T-cell (primary cell): ENCODE results near the gene FRMD7. TPM values are rescaled to one million over a fixed set of nuclear protein-coding genes. Genes with fewer than 3 reads are reported as not detected.

Source experiments
- ATAC-seq, 4 experiments: fragments of 200-7000 bp in 3 of 4; fragments of 150-1000 bp in 1 of 4; cut with Tn5 transposase; replicated peaks in 1 of 4; 1 replicate in 3 of 4; 2 replicates in 1 of 4; pipeline ENCODE4 v1.10.0; 2021; ENCODE audit warnings: moderate library complexity in 3 of 4, mild to moderate bottlenecking in 2 of 4, moderate number of reproducible peaks in 1 of 4
- CTCF ChIA-PET, 2 donors: fragments of 300-600 bp; sonication (Branson Sonifier 250); formaldehyde crosslinking; loops; one replicate each; lab custom pipeline; 2022; ENCODE audit warnings: antibody characterized with exemption in 2 of 2; lab: Charles Lee
- POLR2A ChIA-PET, 2 donors: fragments of 300-600 bp; sonication (Branson Sonifier 250); formaldehyde crosslinking; loops; one replicate each; lab custom pipeline; 2022; ENCODE audit warnings: antibody characterized with exemption in 2 of 2; lab: Charles Lee
- DNase-seq, 35 experiments: peaks; one replicate each; pipeline versions ENCODE4 v3.0.0 to v3.0.0-alpha.2; 2013 to 2023
- H3K27ac ChIP-seq: one replicate; pipeline ENCODE4 v1.5.1; 2013; ENCODE audit warnings: low read length
- H3K27me3 ChIP-seq, 2 experiments: replicated peaks in 1 of 2; 1 replicate in 1 of 2; 2 replicates in 1 of 2; pipeline versions ENCODE4 v1.6.1 to v1.7.0; 2013; ENCODE audit warnings: low read length in 1 of 2, mixed read lengths in 1 of 2; ENCODE audit not compliant: control insufficient read depth in 2 of 2, insufficient read depth in 2 of 2; ENCODE audit errors: extremely low read depth in 1 of 2
- H3K36me3 ChIP-seq, 2 donors: 1 replicate in 1 of 2; 2 replicates in 1 of 2; pipeline versions ENCODE4 v1.6.1 to v1.7.0; 2013; ENCODE audit warnings: low read length in 1 of 2; ENCODE audit not compliant: control insufficient read depth in 2 of 2, insufficient read depth in 1 of 2; ENCODE audit errors: extremely low read depth in 1 of 2
- H3K4me1 ChIP-seq, 2 experiments: 1 replicate in 1 of 2; 2 replicates in 1 of 2; pipeline versions ENCODE4 v1.6.1 to v1.7.0; 2013; ENCODE audit warnings: low read length in 2 of 2, mixed read lengths in 1 of 2; ENCODE audit not compliant: insufficient read depth in 2 of 2, control insufficient read depth in 1 of 2; ENCODE audit errors: extremely low read depth in 1 of 2
- H3K4me3 ChIP-seq, 2 donors: 1 replicate in 1 of 2; 2 replicates in 1 of 2; pipeline versions ENCODE4 v1.5.1 to v1.7.0; 2013; ENCODE audit warnings: mild to moderate bottlenecking in 2 of 2, low read length in 1 of 2, moderate library complexity in 1 of 2; ENCODE audit not compliant: control insufficient read depth in 1 of 2; ENCODE audit errors: extremely low read depth in 1 of 2
- H3K9me3 ChIP-seq: 2 replicates; pipeline ENCODE4 v1.7.0; 2013
- H3K27ac Mint-ChIP-seq, 2 donors: one replicate each; pipeline ENCODE4 v1.8.0; 2020 to 2021; ENCODE audit warnings: mild to moderate bottlenecking in 2 of 2, mixed read lengths in 2 of 2
- H3K27me3 Mint-ChIP-seq, 2 donors: one replicate each; pipeline ENCODE4 v1.8.0; 2021 to 2022; ENCODE audit warnings: mixed read lengths in 2 of 2
- H3K36me3 Mint-ChIP-seq: one replicate; pipeline ENCODE4 v1.8.0; 2021; ENCODE audit warnings: mixed read lengths
- H3K4me1 Mint-ChIP-seq, 3 donors: one replicate each; pipeline ENCODE4 v1.8.0; 2020 to 2022; ENCODE audit warnings: mixed read lengths in 3 of 3, mild to moderate bottlenecking in 1 of 3
- H3K4me3 Mint-ChIP-seq, 3 donors: one replicate each; pipeline ENCODE4 v1.8.0; 2020 to 2022; ENCODE audit warnings: mild to moderate bottlenecking in 3 of 3, mixed read lengths in 3 of 3, moderate library complexity in 3 of 3
- H3K9me3 Mint-ChIP-seq, 3 donors: one replicate each; pipeline ENCODE4 v1.8.0; 2020 to 2022; ENCODE audit warnings: mixed read lengths in 3 of 3
- WGBS: methylation state at CpG from one replicate; pipeline ENCODE4 v1.1.5; 2013; ENCODE audit warnings: missing lambda C conversion rate; ENCODE audit not compliant: insufficient coverage; 5-methylcytosine and 5-hydroxymethylcytosine counted together
- total RNA-seq, 35 experiments: library from RNA in 6 of 35; stranded (reverse) in 6 of 35; fragments of 120-200 nt in 1 of 35; gene quantifications; one replicate each; pipeline versions ENCODE4 v1.2.1 to v1.2.4 and lab custom pipeline; 2013 to 2026

FRMD7 gene
- total RNA-seq, 5 donors from 2014 or later (not counting 1 experiment from before 2014, with no cell fraction given): not detected

DNA sequence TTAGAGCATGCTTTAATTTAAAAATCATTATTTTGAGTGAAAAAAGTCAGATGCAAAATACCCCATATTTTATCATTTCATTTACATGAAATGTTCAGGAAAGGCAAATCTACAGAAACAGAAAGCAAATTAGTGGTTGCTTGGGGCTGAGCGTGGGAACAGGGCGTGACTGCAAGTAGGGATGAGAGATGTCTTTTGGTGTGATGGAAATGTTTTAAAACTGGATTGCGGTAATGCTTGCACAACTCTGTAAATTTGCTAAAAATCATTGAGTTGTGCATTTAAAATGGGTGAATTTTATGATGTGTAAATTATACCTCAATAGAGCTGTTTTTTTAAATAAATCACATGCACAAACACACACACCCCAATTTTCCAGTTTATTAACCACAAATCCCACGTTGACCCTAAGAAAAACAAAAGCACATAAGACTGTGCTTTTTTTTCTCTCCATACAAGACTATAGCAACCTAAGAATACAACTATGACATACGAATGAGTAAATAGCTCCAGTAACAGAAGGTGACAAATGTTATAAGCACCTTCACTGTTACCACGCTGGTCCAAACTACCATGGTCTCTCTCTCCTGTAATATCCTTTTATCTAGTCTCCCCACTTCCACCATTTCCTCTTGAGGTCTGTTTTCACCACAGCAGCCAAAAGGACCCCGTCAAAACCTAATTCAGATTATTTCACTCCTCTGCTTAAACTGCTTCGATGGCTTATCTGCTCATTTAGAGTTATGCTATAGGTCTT lies 37.2 kb downstream of the FRMD7 start:
- H3K4me1 ChIP-seq: no peaks in the 10 kb centered on the region
- CTCF ChIA-PET: no interaction called here
- Mint-ChIP-seq H3K4me1 (peaks cover 0 to 9% (median 2%) of the 10 kb centered on the region in 3 donors), H3K4me3 (no peak overlapping the region), H3K27me3 (peaks cover 4 to 42% of the 10 kb centered on the region in 2 donors), H3K9me3 (no peaks in the 10 kb centered on the region), H3K36me3 (no peaks in the 10 kb centered on the region), H3K27ac (no peak overlapping the region)
- H3K9me3 ChIP-seq: no peaks in the 10 kb centered on the region
- H3K4me3 ChIP-seq: no peak overlapping the region
- no CpG with 5 or more reads among the region's 8 CpGs for WGBS
- ATAC-seq: no peak
- POLR2A ChIA-PET: no interaction called here
- H3K27me3 ChIP-seq: no peaks in the 10 kb centered on the region
- no peak for DNase-seq
- H3K36me3 ChIP-seq: no peaks in the 10 kb centered on the region
- no peak overlapping the region for H3K27ac ChIP-seq

DNA sequence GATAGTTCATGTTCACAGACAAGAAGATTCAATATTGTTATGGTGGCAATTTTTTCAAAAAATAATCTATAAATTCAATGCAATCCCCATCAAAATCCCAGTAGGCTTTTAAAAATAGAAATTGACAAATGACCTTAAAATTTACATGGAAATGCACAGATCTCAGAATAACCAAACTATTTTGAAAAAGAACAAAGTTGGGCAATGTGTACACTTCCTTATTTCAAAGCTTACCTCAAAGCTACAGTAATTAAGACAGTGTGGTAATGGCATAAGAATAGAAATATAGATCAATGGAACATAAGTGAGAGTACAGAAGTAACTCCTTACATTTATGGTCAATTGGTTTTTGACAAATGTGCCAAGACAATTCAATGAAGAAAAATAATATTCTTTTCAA lies 39.0 kb downstream of the FRMD7 start:
- POLR2A ChIA-PET: no interaction called here
- no peaks in the 10 kb centered on the region for H3K36me3 ChIP-seq
- H3K4me1 ChIP-seq: no peaks in the 10 kb centered on the region
- H3K4me3 ChIP-seq: no peak overlapping the region
- no peaks in the 10 kb centered on the region for H3K9me3 ChIP-seq
- no peak overlapping the region for H3K27ac ChIP-seq
- no peaks in the 10 kb centered on the region for H3K27me3 ChIP-seq
- Mint-ChIP-seq H3K9me3 (no peaks in the 10 kb centered on the region), H3K4me1 (peaks cover 0 to 9% (median 2%) of the 10 kb centered on the region in 3 donors), H3K27me3 (peaks cover 4 to 50% of the 10 kb centered on the region in 2 donors), H3K27ac (no peak overlapping the region), H3K36me3 (no peaks in the 10 kb centered on the region), H3K4me3 (no peak overlapping the region)
- ATAC-seq (no peak), DNase-seq (no peak)
- CTCF ChIA-PET: no interaction called here

DNA sequence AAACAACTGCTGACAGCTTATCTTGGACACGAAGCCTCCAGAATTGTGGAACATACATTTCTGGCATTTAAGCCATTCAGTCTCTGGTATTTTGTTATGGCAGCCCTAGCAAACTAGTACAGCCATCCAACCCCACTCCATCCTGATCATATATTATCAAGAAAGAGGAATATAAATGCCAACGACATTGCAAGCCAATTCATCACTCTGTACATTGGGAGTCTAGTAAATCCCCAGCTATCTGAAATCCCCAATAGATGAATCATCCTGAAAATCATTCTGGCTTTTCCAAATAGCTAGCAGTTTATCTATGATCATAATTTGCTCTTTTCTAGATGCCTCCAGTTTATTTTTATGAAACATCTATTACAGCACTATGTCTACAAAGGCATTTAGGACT lies 41.1 kb downstream of the FRMD7 start:
- H3K4me1 Mint-ChIP-seq: peaks cover 0 to 9% (median 2%) of the 10 kb centered on the region in 3 donors

DNA sequence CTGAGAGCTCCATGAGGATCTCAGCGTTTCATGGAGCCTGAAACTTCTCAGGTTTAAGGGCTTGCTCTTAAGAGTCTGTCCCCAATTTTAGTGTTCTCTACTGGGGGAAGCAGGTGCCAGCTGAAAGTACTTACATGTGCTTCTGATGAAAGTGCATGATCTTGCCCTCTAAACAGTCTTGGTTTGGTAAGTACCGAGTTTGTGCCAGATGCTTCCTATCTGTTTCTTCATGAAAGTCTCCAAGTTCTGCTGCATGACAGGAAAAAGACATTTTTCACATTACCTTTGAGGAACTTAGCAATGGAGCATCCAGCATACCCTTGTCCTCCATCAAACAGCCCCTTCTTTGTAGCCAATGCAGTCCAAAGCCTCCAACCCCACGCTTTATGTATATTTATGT lies 42.0 kb downstream of the FRMD7 start:
- DNase-seq: no peak
- ATAC-seq: no peak
- CTCF ChIA-PET: no interaction called here
- Histone ChIP-seq H3K4me1 (no peaks in the 10 kb centered on the region), H3K27me3 (no peaks in the 10 kb centered on the region), H3K9me3 (no peaks in the 10 kb centered on the region), H3K27ac (no peak overlapping the region), H3K4me3 (no peak overlapping the region), H3K36me3 (no peaks in the 10 kb centered on the region)
- Mint-ChIP-seq H3K9me3 (no peaks in the 10 kb centered on the region), H3K4me3 (no peak overlapping the region), H3K27me3 (peaks cover 2 to 39% of the 10 kb centered on the region in 2 donors), H3K4me1 (peaks cover 0 to 4% (median 2%) of the 10 kb centered on the region in 3 donors), H3K27ac (no peak overlapping the region), H3K36me3 (no peaks in the 10 kb centered on the region)
- WGBS: no CpG with 5 or more reads among the region's 3 CpGs
- POLR2A ChIA-PET: interaction anchor here in 1 of 2 donors (0.6 kb wide), 1 partner anchor 61 kb away, joined by 3 read pairs; no protein-coding TSS in a partner anchor

More for the DNA sequence above, 41.1 kb downstream of the FRMD7 start:
- H3K27me3 ChIP-seq: no peaks in the 10 kb centered on the region
- H3K9me3 Mint-ChIP-seq: no peaks in the 10 kb centered on the region
- H3K4me3 Mint-ChIP-seq: no peak overlapping the region
- H3K27ac Mint-ChIP-seq: no peak overlapping the region
- H3K9me3 ChIP-seq: no peaks in the 10 kb centered on the region
- H3K27me3 Mint-ChIP-seq: peaks cover 4 to 42% of the 10 kb centered on the region in 2 donors
- no peaks in the 10 kb centered on the region for H3K36me3 Mint-ChIP-seq
- ATAC-seq (no peak), DNase-seq (no peak)
- no peak overlapping the region for H3K27ac ChIP-seq
- no peak overlapping the region for H3K4me3 ChIP-seq
- WGBS: no CpG with 5 or more reads among the region's 2 CpGs
- no peaks in the 10 kb centered on the region for H3K4me1 ChIP-seq
- ChIA-PET POLR2A (no interaction called here), CTCF (interaction anchor here in 1 of 2 donors (0.7 kb wide), 1 partner anchor 215 kb away, joined by 3 read pairs; no protein-coding TSS in a partner anchor)
- H3K36me3 ChIP-seq: no peaks in the 10 kb centered on the region

DNA sequence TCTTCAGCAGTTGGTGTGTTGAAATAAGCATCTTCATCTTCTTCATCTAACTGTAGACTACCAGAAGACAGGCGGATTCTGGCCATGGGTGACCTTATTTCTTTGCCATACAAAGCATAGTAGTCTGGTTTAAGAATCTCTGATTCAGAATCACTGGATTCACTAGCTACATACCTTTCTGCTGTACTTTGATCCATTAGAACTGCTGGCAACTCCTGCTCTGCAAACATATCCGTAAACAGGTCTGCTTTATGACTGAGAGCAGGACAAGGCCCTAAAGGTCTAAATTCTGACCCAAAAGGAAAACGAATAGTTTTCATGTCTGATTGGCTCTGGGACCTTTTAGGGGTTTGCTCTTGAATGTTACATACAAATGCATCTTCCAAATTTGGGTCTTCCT lies 49.9 kb downstream of the FRMD7 start:
- ChIA-PET CTCF (no interaction called here), POLR2A (no interaction called here)
- Mint-ChIP-seq H3K36me3 (peaks cover 6% of the 10 kb centered on the region), H3K4me1 (no peaks in the 10 kb centered on the region), H3K9me3 (no peaks in the 10 kb centered on the region), H3K27ac (no peak overlapping the region), H3K4me3 (no peak overlapping the region), H3K27me3 (peaks cover 0 to 15% of the 10 kb centered on the region in 2 donors)
- H3K27ac ChIP-seq: no peak overlapping the region
- H3K9me3 ChIP-seq: no peaks in the 10 kb centered on the region
- H3K36me3 ChIP-seq: peaks cover 0 to 6% of the 10 kb centered on the region in 2 donors
- H3K27me3 ChIP-seq: no peaks in the 10 kb centered on the region
- no peak for ATAC-seq
- H3K4me3 ChIP-seq: no peak overlapping the region
- WGBS: no CpG with 5 or more reads among the region's 3 CpGs
- DNase-seq: no peak
- no peaks in the 10 kb centered on the region for H3K4me1 ChIP-seq

DNA sequence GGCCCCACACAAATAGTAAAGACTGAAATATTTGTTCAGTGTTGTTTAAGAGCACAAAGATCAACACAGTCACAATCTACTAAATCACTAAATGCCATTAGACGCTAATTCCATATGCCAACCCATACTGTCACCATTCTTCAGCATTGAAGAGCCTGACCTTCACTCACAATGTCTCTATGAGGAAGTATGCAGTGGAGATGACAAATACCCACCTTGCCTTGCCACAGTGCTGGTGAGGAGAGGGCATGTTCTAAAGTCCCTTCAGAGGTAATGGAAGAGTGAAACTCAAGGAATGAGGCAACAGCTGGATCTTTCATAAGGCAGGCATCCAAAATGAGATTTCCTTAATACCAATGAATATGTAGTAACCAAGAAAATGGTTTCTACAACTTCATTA lies 50.4 kb downstream of the FRMD7 start:
- Mint-ChIP-seq H3K36me3 (peaks cover 6% of the 10 kb centered on the region), H3K4me3 (no peak overlapping the region), H3K27ac (no peak overlapping the region), H3K9me3 (no peaks in the 10 kb centered on the region), H3K27me3 (peaks cover 0 to 17% of the 10 kb centered on the region in 2 donors), H3K4me1 (no peaks in the 10 kb centered on the region)
- H3K27ac ChIP-seq: no peak overlapping the region
- no peak for DNase-seq
- WGBS: no CpG with 5 or more reads among the region's 1 CpG
- ATAC-seq: no peak
- no peaks in the 10 kb centered on the region for H3K9me3 ChIP-seq
- H3K4me1 ChIP-seq: no peaks in the 10 kb centered on the region
- H3K27me3 ChIP-seq: no peaks in the 10 kb centered on the region
- ChIA-PET POLR2A (interaction anchor here in 1 of 2 donors (0.5 kb wide), 1 partner anchor 53 kb away, joined by 4 read pairs; no protein-coding TSS in a partner anchor), CTCF (no interaction called here)
- no peak overlapping the region for H3K4me3 ChIP-seq
- peaks cover 0 to 10% of the 10 kb centered on the region in 2 donors for H3K36me3 ChIP-seq
